SW 1271 (cell line): ENCODE results near the gene ATF7IP.
"Not testable (repeated sequence)": the region's sequence is repeated elsewhere in the genome, so short reads cannot be mapped to it uniquely, and the experiment has no call there.

Source experiments
- DNase-seq, 2 experiments: peaks; one replicate each; lab custom pipeline; 2025; lab: John Stamatoyannopoulos, UW

Gene ATF7IP

DNA sequence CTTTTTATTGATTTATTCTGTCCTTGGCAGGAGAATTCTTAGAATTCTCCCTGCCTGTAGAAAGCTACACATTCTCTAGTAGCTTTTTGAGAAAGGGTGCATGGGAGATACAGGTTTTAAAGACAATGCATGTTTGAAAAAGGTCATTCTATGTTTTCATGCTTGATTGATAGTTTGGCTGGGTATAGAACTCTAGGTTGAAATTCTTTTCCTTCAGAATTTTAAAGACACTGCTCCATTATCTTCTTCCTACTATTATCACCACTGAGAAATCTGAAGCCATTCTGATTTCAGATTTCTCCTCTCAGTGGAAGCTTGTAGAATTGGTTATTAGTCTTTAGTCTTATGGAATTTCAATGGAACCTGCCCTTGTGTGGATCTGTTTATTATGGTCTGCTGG lies 14.0 kb downstream of the ATF7IP start:
- no peak for DNase-seq

DNA sequence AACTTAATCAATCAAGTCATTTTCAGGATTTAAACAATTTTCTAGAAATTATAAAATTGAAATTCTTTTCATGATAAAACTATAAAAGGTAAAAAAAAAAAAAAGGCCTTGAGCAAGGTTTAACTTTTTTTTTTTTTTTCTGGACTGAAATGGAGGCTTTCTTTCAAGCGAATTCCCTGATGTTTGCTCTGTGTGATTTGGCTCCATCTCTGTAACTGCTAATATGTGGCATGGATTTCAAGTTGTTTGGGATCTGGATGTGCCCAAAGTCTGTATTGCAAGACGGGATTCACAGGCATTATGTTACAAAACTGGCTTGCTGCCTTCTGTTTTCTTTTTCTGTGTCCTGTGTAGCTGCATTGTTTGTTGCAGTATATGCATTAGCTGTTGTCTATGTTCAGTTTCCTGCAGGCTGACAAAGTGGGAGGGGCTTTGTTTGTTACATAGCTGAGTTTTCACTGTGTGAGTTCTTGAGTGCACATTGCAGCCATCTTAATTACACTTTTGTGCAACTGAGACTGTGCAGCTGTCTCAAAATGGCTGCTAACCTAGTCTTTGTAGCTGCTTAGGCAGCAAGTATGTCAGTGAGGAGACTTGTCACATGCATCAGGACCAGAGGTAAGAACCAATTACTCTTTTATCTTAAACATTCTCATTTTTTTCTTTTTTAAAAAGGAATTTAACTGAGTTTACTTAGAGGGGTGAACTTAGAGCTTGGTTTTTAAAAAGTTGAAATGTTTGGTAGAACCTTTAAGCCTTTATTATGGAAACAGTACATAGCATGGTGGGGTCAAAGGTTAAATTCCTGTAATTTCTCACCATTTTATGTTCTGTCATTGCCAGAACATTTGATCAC lies 19.5 kb downstream of the ATF7IP start:
- DNase-seq = peak; percentile 97 to 100

DNA sequence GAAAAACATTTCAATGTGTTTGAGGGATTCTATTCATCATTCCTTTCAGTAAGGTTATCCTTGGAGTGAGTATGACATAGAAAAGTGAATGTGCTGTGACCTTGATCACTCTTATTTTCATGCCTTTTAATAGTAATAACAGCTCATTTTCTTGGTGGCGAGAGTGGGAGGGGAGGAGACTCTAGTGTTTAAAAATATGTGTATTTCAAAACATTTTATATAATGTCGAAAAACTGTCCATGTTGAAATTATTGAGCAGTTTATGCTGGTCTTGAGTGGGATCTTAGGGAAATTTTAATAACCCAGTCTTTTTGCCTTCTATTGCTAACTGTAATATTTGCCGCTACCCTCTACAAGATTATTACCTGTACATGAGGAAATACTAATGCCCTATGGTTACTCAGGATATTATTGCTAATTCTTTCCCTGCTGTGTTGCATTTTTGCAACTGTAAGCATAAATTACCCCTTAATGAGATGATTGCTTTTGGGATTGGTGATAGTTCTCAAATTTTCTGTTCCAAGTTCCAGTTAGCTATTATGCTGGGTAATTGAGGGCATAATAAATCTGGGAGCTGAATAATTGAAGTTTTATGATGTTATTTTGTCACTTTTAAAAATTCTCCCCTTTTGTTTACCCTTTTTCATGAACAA lies 21.9 kb downstream of the ATF7IP start:
- no peak for DNase-seq

DNA sequence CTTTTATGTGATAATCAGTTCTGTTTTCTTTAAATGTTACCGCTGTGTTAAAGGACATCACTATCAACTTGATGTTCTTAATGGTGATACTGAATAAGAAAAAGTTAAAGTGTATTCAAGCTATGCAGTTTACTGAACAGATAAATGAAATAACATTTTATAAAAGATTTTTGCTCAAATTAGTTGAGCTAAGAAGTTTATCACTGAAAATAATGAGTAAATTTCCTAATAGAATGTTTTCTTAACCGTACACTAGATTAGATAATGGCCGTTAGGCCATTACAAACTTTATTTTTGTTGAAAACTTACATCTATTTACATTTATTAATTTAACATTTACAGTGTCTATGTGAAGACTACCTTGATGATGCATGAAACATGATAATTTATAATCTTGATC lies 25.0 kb downstream of the ATF7IP start:
- no peak for DNase-seq

DNA sequence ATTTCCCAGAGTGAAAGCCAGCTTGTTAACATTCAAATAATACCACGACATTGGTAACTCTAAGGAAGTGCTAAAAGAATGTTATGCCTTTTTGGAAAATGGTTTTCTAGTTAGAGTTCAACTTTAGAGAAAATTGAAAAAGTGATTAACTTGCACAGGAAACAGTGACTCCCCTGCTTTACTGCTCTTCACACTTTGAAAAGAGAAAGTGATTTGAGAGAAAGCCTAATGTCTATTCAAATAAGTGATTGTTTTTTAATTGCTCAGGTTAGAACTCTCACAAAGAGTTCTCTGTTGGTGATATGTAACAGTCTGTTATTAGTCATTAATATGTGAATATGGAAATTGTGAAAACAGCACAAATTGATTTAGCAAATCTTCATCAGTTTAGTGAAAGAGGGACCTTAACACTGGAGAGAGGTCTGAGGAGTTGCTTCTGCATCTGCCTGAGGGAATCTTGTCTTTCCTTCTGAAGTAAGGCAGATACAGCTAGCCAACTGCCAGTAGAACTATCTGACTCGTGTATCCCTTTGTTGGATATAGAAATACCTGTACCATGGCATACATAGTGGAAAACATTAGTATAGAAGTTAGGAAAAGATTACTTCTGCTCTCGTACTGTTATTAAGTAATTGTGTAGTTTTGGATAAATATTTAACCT lies 25.5 kb downstream of the ATF7IP start:
- no peak for DNase-seq

DNA sequence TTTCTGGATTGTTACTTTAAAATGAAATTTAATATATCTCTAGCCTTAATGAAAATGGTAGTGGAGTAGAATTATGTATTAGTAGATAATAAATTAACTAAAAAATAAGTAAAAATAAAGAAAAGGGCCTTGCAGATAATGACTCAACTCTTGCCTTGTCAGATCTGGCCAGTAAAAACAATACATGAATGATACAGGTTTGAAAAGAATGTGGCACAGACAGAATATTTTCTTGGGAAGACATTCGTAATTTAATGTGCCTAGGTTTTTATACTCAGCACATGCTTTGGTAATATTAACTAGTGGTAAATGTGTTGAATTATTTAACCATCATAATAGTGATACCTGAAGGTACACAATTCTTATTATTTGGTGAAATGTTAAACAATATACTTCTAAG lies 28.3 kb downstream of the ATF7IP start:
- no peak for DNase-seq

DNA sequence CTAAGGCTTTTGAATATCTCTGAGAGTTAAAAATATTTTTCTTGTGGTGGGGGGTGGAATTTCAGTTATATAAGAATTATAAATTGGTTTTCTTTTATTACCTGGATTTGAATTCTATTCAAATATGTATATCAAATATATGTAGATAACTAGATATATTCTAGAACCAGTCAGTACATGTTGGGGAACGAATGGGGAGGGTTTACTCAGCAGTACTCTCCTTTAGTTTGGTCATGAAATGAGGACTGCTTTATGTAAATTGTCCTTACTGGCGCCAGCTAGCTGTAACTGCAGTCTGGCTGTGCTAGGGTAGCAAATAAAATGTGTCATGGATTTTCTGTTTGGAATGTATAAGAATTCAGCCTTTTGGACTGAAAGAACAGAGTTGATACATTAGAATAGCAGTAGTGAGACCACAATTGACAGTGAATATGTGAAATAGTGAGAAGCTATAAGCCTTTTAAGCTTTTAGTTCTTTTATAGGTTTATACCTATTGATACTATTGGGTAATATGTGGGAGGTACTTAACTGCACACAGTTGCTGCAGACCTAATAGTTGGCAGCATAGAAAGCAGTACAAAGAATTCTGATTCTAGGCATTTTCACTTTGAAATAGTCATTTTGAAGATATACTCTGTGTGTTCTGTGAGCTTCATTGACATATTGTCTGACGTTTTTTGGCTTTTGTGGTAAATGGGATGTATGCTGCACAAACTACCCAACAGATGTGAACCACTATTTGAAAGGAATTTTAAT lies 29.0 kb downstream of the ATF7IP start:
- peak; percentile 63 to 93 for DNase-seq

DNA sequence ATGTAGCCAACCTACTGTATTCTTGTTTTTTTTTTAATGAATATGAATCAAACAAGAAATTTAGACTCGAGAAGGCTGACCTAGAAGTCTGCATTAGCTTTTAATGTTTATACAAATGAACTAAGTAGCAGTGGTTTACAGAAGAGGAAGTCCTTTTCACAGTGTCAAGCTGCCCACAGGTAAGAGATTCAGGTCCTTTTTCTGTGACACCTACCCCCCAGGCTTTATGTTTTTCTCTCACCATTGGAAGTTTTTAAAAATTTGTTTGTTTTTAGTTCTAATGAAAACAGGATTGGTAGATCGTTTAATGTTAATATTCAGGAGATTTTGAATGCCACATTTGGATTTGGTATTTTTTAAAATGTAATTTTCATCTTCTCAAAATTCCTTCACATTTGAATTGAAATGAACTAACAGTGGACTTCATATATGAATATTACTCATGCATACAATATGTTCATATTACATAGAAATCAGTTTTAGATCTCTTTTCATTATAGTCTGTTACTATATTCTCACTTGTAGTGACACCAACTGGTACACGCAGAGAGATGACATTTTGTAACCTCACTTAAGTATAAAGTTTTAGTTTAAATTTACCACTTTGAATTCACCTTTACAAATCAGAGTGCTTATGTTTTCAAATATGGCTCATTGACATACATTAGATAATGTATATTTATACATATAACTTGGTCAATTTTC lies 29.7 kb downstream of the ATF7IP start:
- no peak for DNase-seq

DNA sequence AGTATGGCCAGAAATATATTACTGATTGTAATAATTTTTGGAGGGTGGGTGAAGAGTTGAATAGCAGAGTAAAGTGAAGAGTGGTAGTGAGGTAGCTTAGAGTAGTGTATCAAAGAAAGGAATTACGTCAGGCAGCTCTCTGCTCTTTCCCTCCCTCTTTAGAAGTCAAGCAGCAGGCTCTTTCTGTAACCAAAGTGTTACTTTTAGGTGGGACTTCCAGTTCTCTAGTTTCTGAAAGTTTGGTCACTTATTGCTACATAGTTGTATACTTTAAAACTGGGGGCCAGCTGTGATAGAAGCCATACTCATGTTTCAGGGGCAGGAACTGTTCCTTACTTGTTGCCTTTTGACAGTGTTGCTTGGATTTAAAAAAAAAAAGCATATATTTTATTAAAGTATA lies 30.6 kb downstream of the ATF7IP start:
- DNase-seq = no peak

DNA sequence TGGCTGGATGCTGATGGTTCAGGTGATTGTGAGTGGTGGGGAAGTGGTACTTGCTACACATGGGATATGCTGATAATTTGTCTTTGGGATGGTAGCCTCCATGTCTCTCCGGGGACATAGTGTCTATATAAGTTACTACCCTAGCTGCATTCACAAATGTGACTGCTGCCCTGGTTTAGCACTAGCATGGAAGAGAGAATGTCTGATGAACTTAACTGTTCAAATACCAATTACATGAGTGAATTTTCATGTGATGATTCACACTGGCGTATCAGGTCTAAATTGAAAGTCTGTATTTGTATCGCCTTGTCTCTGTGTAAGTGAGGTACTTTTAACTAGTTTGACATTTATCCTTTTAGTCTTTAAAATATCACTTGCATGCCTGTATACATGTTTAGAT lies 34.4 kb downstream of the ATF7IP start:
- peak in 1 of 2 experiments; percentile 81 for DNase-seq

DNA sequence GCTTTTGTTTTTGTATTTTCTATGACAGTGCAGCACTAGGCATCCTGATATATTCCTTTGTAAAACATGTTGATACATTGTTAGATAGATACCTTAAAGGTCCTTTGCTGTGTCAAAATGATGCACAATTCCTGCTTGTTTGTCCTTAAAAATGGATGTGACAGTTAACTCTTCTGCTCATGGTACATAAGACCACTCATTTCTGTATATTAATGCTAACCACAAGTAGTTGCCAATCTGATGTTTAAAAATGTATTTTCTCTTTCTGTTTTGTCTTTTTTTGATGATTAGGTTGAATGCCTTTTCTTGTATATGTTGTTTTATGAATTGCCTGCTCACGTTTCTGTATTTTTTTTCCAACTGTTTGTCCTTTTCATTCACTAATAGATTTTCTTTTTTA lies 35.1 kb downstream of the ATF7IP start:
- no peak for DNase-seq

DNA sequence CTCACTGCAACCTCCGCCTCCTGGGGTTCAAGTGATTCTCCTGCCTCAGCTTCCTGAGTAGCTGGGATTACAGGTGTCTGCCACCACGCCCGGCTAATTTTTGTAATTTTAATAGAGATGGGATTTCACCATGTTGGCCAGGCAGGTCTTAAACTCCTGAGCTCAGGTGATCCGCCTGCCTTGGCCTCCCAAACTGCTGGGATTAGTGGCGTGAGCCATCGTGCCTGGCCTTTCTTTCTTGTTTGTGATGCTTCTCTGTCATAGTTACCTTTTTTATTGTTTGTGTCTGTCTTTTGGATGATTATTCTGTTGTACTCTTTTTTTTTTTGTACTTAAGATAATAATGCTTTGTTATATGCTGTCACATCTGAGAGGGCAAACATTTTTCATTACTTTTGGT lies 35.8 kb downstream of the ATF7IP start:
- not testable (repeated sequence) for DNase-seq

DNA sequence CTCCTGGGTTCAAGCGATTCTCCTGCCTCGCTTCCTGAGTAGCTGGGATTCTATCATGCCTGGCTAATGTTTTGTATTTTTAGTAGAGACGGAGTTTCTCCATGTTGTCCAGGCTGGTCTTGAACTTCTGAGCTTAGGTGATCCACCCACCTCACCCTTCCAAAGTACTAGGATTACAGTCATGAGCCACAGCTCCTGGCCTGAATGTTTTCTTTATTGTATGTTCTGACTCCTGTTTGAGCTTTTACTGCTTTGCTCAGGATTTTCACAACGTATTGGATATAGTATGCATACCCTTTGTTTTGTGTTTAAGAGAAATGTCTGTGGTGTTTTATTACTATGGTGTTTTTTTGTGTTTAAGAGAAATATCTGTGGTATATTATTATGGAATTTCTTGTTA lies 37.2 kb downstream of the ATF7IP start:
- no peak for DNase-seq

DNA sequence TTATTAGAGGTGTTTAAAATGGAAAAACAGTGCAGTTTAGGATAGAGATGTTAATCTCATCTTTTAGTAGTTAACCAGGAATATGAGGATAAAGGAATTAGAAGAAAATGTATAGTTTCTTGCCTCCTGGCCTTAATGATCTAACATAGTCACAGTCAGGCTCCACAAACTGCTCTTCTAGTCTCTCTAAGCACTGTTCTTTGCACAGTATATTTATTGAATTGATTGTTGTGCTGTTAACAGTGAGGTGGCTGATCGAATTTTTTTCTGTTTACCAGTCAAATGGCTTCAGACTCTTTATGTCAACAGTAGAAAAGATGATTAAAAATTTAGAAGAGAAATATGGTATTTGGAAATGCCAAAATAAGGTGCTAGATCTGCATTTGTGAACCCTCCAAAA lies 37.8 kb downstream of the ATF7IP start:
- no peak for DNase-seq

DNA sequence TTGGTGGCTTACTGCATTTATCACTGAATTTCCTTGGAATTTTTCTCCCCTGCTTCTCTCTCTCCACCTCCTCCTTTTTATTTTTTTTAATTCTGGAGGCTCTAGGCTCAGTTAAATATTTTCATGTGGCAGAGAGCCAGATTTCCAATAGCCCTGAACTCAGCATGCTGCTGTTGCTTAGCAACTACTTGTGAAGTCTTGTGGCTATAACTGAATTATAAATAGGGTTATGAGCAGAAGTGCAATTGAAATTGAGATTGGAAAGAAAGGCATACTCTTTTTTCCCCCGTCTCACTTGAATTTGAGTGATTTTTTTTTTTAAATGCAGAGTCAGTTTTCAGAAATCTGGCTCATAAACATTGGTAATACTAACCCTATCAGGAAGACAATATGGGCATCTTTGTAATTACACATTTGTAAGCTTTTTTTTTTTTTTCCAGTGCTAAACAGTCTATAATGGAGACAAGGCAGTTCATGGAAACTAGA lies 38.3 kb downstream of the ATF7IP start:
- peak in 1 of 2 experiments; percentile 88 for DNase-seq

DNA sequence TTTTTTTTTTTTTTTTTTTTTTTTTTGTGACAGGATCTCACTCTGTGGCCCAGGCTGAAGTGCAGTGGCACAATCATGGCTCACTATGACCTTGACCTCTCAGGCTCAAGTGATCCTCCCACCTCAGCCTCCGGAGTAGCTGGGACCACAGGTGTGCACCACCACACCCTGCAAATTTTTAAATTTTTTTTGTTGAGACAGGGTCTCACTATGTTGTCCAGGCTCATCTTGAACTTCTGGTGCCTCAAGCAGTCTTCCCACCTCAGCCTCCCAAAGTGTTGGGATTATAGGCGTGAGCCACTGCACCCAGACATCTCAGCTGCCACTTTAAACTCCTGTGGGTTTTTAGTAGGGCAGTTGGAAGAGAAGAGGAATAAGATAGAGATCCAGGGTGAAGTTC lies 39.9 kb downstream of the ATF7IP start:
- DNase-seq = not testable (repeated sequence)

DNA sequence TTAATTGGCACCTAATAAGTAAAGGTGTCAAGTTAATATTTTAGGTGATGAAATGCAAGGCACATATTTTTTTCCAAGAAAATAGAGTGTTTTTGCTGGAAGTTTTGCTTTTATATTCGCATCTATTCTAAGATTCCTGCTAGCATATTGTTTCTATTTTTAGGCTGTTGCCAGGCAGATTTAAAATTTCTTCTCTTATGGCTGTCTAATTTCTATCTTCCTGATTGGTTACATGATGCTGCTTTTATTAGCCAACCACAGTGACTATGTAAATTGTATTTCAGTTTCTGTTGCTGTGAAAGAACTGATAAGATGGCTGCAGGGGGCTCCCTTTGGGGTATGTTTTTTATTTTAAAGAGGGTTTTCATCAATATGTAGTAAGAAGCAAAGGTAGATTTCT lies 42.7 kb downstream of the ATF7IP start:
- DNase-seq = peak in 1 of 2 experiments; percentile 79

DNA sequence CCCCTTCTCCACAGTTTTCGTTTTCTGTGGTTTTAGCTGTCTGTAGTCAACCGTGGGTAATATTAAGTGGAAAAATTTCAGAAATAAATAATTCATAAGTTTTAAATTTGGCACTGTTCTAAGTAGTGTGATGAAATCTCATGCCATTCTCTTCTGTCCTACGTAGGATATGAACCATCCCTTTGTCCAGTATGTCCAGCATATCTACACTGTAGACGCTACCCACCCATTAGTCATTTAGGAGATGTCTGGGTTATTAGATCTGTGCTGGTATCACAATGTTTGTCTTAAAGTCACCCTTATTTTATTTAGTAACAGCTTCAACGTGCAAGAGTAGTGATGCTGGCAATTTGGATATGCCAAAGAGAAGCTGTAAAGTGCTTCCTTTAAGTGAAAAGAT lies 44.7 kb downstream of the ATF7IP start:
- DNase-seq = no peak

DNA sequence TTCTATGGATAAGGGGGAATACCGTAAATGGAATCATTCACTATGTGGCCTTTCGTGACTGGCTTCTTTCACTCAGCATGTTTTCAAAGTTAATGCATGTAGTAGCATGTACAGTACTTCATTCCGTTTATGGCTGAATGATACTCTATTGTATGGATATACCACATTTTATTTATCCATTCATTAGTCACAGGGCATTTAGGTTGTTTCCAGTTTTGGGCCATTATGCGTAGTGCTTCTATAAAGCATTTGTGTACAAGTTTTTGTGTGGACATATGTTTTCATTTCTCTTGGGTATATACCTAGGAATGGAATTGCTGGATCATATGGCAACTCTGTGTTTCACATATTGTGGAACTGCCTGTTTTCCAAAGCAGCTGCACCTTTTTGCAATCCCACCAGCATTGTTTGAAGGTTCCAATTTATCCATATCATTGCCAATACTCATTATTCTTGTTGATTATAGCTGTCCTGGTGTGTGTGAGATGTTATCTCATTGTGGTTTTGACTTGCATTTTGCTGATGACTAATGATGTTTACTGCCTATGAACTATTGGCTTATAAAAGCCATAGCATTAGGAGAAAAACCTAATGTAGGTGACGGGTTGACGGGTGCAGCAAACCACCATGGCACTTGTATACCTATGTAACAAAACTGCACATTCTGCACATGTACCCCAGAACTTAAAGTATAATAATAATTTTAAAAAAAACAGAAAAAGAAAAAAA lies 45.5 kb downstream of the ATF7IP start:
- no peak for DNase-seq

DNA sequence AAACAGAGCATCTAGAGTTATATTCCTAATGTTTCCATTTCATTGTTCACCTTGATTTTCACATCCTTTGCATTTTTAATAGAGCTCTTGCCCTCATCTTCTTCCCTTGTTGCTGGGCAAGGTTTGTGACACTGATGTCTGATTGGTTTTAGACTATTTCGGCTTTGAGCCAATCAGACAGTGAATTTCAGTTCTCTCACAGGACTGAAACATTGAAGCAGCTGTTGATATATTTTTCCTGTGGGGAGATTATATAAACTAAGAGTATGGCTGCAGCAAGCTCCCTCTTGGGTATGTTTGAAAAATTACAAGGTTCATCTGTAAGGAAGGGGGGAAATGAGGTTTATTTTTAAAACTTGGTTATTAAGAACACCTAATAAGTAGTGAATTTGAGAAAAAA lies 51.2 kb downstream of the ATF7IP start:
- peak; percentile 69 to 90 for DNase-seq

DNA sequence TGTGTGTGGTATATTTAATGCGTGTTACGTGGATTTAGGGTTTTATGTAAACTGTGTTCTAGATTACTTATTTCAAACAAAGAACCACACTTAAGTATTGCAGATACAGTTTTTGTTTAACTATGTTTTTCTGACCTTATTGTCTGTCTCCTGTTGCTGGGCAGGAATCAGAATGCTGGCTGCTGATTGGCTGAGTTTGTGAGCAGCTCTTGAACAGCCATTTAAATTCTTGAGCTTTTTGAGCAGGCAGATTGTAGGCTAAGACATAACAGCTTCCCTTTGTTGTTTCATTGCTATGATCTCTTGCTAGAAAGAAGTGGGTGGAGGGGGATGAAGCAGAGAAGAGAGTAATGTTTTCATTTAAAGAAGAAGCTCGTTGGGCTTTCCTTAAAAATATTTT lies 52.2 kb downstream of the ATF7IP start:
- peak; percentile 44 to 85 for DNase-seq
